Measurements from ENCODE around the gene SECISBP2.

- TF ChIP-seq, protein P1, sequence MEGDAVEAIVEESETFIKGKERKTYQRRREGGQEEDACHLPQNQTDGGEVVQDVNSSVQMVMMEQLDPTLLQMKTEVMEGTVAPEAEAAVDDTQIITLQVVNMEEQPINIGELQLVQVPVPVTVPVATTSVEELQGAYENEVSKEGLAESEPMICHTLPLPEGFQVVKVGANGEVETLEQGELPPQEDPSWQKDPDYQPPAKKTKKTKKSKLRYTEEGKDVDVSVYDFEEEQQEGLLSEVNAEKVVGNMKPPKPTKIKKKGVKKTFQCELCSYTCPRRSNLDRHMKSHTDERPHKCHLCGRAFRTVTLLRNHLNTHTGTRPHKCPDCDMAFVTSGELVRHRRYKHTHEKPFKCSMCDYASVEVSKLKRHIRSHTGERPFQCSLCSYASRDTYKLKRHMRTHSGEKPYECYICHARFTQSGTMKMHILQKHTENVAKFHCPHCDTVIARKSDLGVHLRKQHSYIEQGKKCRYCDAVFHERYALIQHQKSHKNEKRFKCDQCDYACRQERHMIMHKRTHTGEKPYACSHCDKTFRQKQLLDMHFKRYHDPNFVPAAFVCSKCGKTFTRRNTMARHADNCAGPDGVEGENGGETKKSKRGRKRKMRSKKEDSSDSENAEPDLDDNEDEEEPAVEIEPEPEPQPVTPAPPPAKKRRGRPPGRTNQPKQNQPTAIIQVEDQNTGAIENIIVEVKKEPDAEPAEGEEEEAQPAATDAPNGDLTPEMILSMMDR (IDR thresholded peaks at IDR 0.05), result no peak
- no peak for TF ChIP-seq POLR2A (IDR thresholded peaks at IDR 0.05)
Observed at GRCh38 chr9:89398621-89399020, 80.3 kb downstream of the SECISBP2 start.
